GM12878 (cell line): Measurements from ENCODE around the gene NT5C2. TPM values are rescaled to one million over a fixed set of nuclear protein-coding genes. Genes with fewer than 3 reads are reported as not detected.

Experiments used
- ATAC-seq: fragments of 200-7000 bp; cut with Tn5 transposase; 3 replicates; pipeline ENCODE4 v1.9.1; 2020; ENCODE audit warnings: mild to moderate bottlenecking, moderate library complexity
- BruUV-seq: library from RNA; stranded (reverse); fragments of 400-500 nt; replicated peaks from 2 replicates; lab custom pipeline; 2021; lab: Mats Ljungman, UMichigan
- CTCF ChIA-PET: fragments of 300-600 bp; sonication (Branson Sonifier 250); formaldehyde crosslinking; extraction: SDS; loops from one replicate; lab custom pipeline; 2021; ENCODE audit warnings: inconsistent platforms; lab: Yijun Ruan, JAX
- POLR2A ChIA-PET: fragments of 350-600 bp; formaldehyde crosslinking; extraction: SDS; loops from one replicate; lab custom pipeline; 2021; ENCODE audit warnings: inconsistent platforms; lab: Charles Lee
- RAD21 ChIA-PET: fragments of 300-600 bp; sonication (Branson Sonifier 250); formaldehyde crosslinking; loops from one replicate; lab custom pipeline; 2023; ENCODE audit warnings: antibody characterized with exemption; ENCODE audit not compliant: unreplicated experiment; lab: Charles Lee
- SMC1A ChIA-PET: fragments of 300-600 bp; sonication (Branson Sonifier 250); formaldehyde crosslinking; loops from one replicate; lab custom pipeline; 2023; ENCODE audit not compliant: unreplicated experiment, uncharacterized antibody; lab: Charles Lee
- DNase-seq: peaks from one replicate; pipeline ENCODE4 v3.0.0-alpha.2; 2011; ENCODE audit warnings: low read depth, low spot score
- FAIRE-seq: peaks from 3 replicates; lab custom pipeline; 2011; peaks lifted over from hg19 to GRCh38; lab: Jason Lieb, UNC
- H2AFZ ChIP-seq: 2 replicates; pipeline ENCODE4 v1.6.0; 2011; ENCODE audit warnings: low read depth, low read length, control low read depth; ENCODE audit not compliant: control insufficient read depth
- H3K27ac ChIP-seq: 2 replicates; pipeline ENCODE4 v1.5.1; 2011; ENCODE audit warnings: control low read depth; ENCODE audit not compliant: control insufficient read depth, insufficient read depth
- H3K27me3 ChIP-seq, 2 experiments: replicated peaks in 1 of 2; 2 replicates each; pipeline versions ENCODE4 v1.6.0 to v1.6.1; 2011; ENCODE audit warnings: low read length in 1 of 2; ENCODE audit not compliant: control insufficient read depth in 2 of 2, insufficient read depth in 2 of 2
- H3K36me3 ChIP-seq, 2 experiments: 2 replicates each; pipeline ENCODE4 v1.5.1; 2011; ENCODE audit warnings: low read length in 1 of 2; ENCODE audit not compliant: control insufficient read depth in 2 of 2, insufficient read depth in 2 of 2
- H3K4me1 ChIP-seq: 2 replicates; pipeline ENCODE4 v1.6.1; 2011; ENCODE audit warnings: mild to moderate bottlenecking, low read length, moderate library complexity, mixed read lengths; ENCODE audit not compliant: control insufficient read depth, insufficient read depth
- H3K4me2 ChIP-seq: 2 replicates; pipeline ENCODE4 v1.6.0; 2011; ENCODE audit warnings: control low read depth; ENCODE audit not compliant: control insufficient read depth, insufficient read depth
- H3K4me3 ChIP-seq: fragments of 200-600 bp; sonication (generic); 2 replicates; pipeline ENCODE4 v1.5.1; 2016
- H3K79me2 ChIP-seq: 2 replicates; pipeline ENCODE4 v1.6.0; 2011; ENCODE audit warnings: low read length; ENCODE audit not compliant: control insufficient read depth, insufficient read depth
- H3K9ac ChIP-seq: 2 replicates; pipeline ENCODE4 v1.8.0; 2011; ENCODE audit warnings: low read length, control low read depth, mixed read lengths; ENCODE audit not compliant: control insufficient read depth, insufficient read depth
- H3K9me3 ChIP-seq: replicated peaks from 3 replicates; pipeline ENCODE4 v1.5.1; 2011; ENCODE audit warnings: mild to moderate bottlenecking, low read length; ENCODE audit not compliant: control insufficient read depth, insufficient read depth
- H4K20me1 ChIP-seq: 2 replicates; pipeline ENCODE4 v1.6.0; 2011; ENCODE audit not compliant: control insufficient read depth, insufficient read depth
- NR2F1 ChIP-seq: fragments of 450-650 bp; conservative IDR thresholded peaks from 2 replicates; pipeline ENCODE4 v1.6.1; 2017; ENCODE audit warnings: mild to moderate bottlenecking
- PML ChIP-seq: IDR thresholded peaks from 2 replicates; pipeline ENCODE4 v1.6.1; 2012; ENCODE audit warnings: low read length, inconsistent platforms
- RBBP5 ChIP-seq: fragments of 200-600 bp; sonication (generic); conservative IDR thresholded peaks from 2 replicates; pipeline ENCODE4 v1.6.1; 2016
- SMARCA5 ChIP-seq: fragments of 450-650 bp; IDR thresholded peaks from 2 replicates; pipeline ENCODE4 v1.6.1; 2017; ENCODE audit warnings: mild to moderate bottlenecking
- WGBS: methylation state at CpG from one replicate; pipeline ENCODE4 v1.1.6; 2016; ENCODE audit warnings: low lambda C conversion rate; ENCODE audit not compliant: insufficient replicate concordance, insufficient coverage; ENCODE audit errors: missing lambda C conversion rate; 5-methylcytosine and 5-hydroxymethylcytosine counted together
- in situ Hi-C: fragments of 300-500 bp; cut with MboI; formaldehyde crosslinking; loops from 9 replicates; pipeline ENCODE4 v1.14.3; 2018; ENCODE audit warnings: mixed read lengths
- intact Hi-C: fragments of 100-400 bp; cut with micrococcal nuclease; formaldehyde crosslinking; loops from one replicate; pipeline ENCODE4 v1.14.2; 2022; ENCODE audit not compliant: unreplicated experiment
- polyA plus RNA-seq, 11 experiments: library from polyadenylated mRNA; depleted of rRNA in 4 of 11; unstranded in 6 of 11; stranded (reverse) in 5 of 11; fragments of >200 nt; fragmentation: Nextera tagmentation in 4 of 11; fragmentation: Illumina TruSeq in 1 of 11; extraction: Ambion mirVana in 4 of 11; extraction: Trizol in 1 of 11; gene quantifications; 1 replicate in 1 of 11; 2 replicates in 10 of 11; pipeline versions ENCODE4 v1.2.1 to v1.2.3, GENCODE V29; 2011 to 2016; ENCODE audit warnings: inconsistent platforms in 2 of 11, missing spikeins in 2 of 11, low read depth in 1 of 11
- total RNA-seq, 4 experiments: library from RNA; depleted of rRNA in 3 of 4; stranded (reverse); fragments of >200 nt in 3 of 4; fragmentation: Illumina TruSeq in 1 of 4; extraction: Trizol in 1 of 4; gene quantifications; 2 replicates each; pipeline versions ENCODE4 v1.2.1 to v1.2.3, GENCODE V29; 2013 to 2021
- TF ChIP-seq, protein P1 (sequence below): IDR thresholded peaks from 2 replicates; pipeline ENCODE4 v1.6.1; 2011; ENCODE audit warnings: borderline replicate concordance, low read depth, mild to moderate bottlenecking, moderate library complexity, mixed read lengths, low read length; ENCODE audit not compliant: insufficient read depth; ENCODE audit errors: extremely low read length
- TF ChIP-seq, protein P2 (sequence below): fragments of 450-650 bp; IDR thresholded peaks from 2 replicates; pipeline ENCODE4 v1.6.1; 2017; ENCODE audit warnings: mild to moderate bottlenecking, moderate library complexity

NT5C2 gene
- total and polyA plus RNA-seq, 10 of the 15 experiments (the other 5 are each of a cell fraction or from before 2014, with no cell fraction given): 15.8 to 70.1 (median 56.0) TPM

DNA sequence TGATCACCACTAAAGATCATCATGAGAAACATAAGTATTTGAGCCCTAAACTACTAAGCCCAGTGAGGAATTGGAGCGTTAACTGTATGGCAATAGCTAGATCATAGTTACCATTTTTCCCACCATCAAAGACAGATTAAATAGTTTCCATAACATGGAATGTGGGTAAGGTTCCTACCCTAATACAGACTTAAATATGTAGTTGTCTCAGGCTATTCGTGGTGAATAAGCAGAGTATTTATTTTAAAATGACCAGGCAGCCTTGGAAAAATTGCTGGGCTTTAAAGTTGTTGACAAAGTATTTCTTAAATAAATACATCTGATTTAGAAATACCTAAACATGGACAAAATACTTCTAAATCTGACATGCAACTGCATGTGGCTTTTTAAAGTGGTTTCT, 106.8 kb downstream of the NT5C2 start:
- SMC1A ChIA-PET: interaction anchor here (0.6 to 2.2 kb wide), 5 partner anchors 16 to 163 kb away, joined by 3 to 11 read pairs (median 3); no protein-coding TSS in a partner anchor
- Histone ChIP-seq H3K79me2 (no peaks in the 10 kb centered on the region), H3K27ac (no peak overlapping the region), H3K27me3 (no peaks in the 10 kb centered on the region), H3K4me2 (no peak overlapping the region), H3K36me3 (peaks cover 11 to 12% of the 10 kb centered on the region in 2 experiments; a peak in 3 of 4 replicates), H2AFZ (no peak overlapping the region), H3K9me3 (no peaks in the 10 kb centered on the region), H3K4me3 (no peak overlapping the region), H4K20me1 (no peaks in the 10 kb centered on the region), H3K4me1 (no peaks in the 10 kb centered on the region)
- CTCF ChIA-PET: interaction anchor here (1.3 to 1.6 kb wide), 3 partner anchors 15 to 149 kb away, joined by 3 to 4 read pairs (median 3); no protein-coding TSS in a partner anchor
- BruUV-seq: no TSS peak
- RAD21 ChIA-PET: interaction anchor here (1.6 kb wide), 1 partner anchor 159 kb away, joined by 4 read pairs; the partner anchor contains the start of gene RPEL1
- DNase-seq: no peak
- ATAC-seq: no peak
- 97% methylated on average over 2 of the region's 2 CpGs for WGBS
- in situ Hi-C loops: no loop called here
- POLR2A ChIA-PET: no interaction called here
- TF ChIP-seq, protein P1, sequence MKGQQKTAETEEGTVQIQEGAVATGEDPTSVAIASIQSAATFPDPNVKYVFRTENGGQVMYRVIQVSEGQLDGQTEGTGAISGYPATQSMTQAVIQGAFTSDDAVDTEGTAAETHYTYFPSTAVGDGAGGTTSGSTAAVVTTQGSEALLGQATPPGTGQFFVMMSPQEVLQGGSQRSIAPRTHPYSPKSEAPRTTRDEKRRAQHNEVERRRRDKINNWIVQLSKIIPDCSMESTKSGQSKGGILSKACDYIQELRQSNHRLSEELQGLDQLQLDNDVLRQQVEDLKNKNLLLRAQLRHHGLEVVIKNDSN: no peak
- TF ChIP-seq RBBP5 (no peak), SMARCA5 (no peak)
- TF ChIP-seq, all 136 proteins: peak for 0
- no peak for FAIRE-seq
- no peak overlapping the region for H3K9ac ChIP-seq
- intact Hi-C loops: no loop called here

DNA sequence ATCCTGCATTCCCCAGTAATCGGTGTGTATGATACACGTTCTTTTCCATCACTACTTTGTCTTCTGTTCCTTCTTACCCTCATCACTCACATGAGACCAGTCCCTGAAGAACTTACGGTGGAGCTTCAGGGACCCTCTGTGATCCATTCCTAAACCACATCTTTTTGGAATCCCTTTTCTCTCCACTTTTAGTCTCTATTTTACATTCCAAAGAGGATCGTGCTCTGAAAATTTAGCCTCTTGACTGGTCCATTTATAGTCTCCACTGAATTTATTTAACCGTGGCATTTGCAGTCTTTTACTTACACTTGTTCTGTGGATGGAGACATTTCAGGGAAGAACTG, 109.1 kb downstream of the NT5C2 start:
- WGBS: 98% methylated on average over 5 of the region's 5 CpGs
- no TSS peak for BruUV-seq
- ATAC-seq (no peak), DNase-seq (no peak), FAIRE-seq (no peak)
- CTCF ChIA-PET: no interaction called here
- peaks cover 0 to 2% of the 10 kb centered on the region in 2 experiments; a peak in 3 of 4 replicates for H3K36me3 ChIP-seq
- intact Hi-C loops (loop anchor here (5.0 kb wide), 1 partner anchor 158 kb away; no protein-coding TSS in a partner anchor), in situ Hi-C loops (no loop called here)
- H3K27me3 ChIP-seq: no peaks in the 10 kb centered on the region
- H3K9me3 ChIP-seq: no peaks in the 10 kb centered on the region
- H3K4me1 ChIP-seq: no peaks in the 10 kb centered on the region
- SMC1A ChIA-PET: interaction anchor here (0.5 to 1.9 kb wide), 3 partner anchors 158 to 630 kb away, joined by 3 to 7 read pairs (median 3); no protein-coding TSS in a partner anchor
- H3K9ac ChIP-seq: no peak overlapping the region
- TF ChIP-seq, protein P2, sequence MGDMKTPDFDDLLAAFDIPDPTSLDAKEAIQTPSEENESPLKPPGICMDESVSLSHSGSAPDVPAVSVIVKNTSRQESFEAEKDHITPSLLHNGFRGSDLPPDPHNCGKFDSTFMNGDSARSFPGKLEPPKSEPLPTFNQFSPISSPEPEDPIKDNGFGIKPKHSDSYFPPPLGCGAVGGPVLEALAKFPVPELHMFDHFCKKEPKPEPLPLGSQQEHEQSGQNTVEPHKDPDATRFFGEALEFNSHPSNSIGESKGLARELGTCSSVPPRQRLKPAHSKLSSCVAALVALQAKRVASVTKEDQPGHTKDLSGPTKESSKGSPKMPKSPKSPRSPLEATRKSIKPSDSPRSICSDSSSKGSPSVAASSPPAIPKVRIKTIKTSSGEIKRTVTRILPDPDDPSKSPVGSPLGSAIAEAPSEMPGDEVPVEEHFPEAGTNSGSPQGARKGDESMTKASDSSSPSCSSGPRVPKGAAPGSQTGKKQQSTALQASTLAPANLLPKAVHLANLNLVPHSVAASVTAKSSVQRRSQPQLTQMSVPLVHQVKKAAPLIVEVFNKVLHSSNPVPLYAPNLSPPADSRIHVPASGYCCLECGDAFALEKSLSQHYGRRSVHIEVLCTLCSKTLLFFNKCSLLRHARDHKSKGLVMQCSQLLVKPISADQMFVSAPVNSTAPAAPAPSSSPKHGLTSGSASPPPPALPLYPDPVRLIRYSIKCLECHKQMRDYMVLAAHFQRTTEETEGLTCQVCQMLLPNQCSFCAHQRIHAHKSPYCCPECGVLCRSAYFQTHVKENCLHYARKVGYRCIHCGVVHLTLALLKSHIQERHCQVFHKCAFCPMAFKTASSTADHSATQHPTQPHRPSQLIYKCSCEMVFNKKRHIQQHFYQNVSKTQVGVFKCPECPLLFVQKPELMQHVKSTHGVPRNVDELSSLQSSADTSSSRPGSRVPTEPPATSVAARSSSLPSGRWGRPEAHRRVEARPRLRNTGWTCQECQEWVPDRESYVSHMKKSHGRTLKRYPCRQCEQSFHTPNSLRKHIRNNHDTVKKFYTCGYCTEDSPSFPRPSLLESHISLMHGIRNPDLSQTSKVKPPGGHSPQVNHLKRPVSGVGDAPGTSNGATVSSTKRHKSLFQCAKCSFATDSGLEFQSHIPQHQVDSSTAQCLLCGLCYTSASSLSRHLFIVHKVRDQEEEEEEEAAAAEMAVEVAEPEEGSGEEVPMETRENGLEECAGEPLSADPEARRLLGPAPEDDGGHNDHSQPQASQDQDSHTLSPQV: no peak
- TF ChIP-seq PML (no peak), NR2F1 (no peak)
- POLR2A ChIA-PET: interaction anchor here (0.6 kb wide), 1 partner anchor 105 kb away, joined by 4 read pairs; no protein-coding TSS in a partner anchor
- RAD21 ChIA-PET: no interaction called here
- H4K20me1 ChIP-seq: no peaks in the 10 kb centered on the region
- H3K4me3 ChIP-seq: no peak overlapping the region
- no peaks in the 10 kb centered on the region for H3K79me2 ChIP-seq
- H2AFZ ChIP-seq: no peak overlapping the region
- H3K4me2 ChIP-seq: no peak overlapping the region
- H3K27ac ChIP-seq: no peak overlapping the region
